ENCODE data around the gene MST1R.
"Not testable (repeated sequence)": the region's sequence is repeated elsewhere in the genome, so short reads cannot be mapped to it uniquely, and the experiment has no call there.

The MST1R gene

GRCh38 chr3:49928481-49929017 lies 24.9 kb upstream of the MST1R start:
- Histone ChIP-seq H3K4me1 (peaks cover 0 to 26% (median 16%) of the 10 kb centered on the region in 4 donors), H3K27ac (no peak overlapping the region), H3K36me3 (peaks cover 0 to 5% (median 0%) of the 10 kb centered on the region in 3 donors), H3K4me3 (peak overlapping the region; percentile 82 to 89), H3K9me3 (no peaks in the 10 kb centered on the region), H3K27me3 (no peaks in the 10 kb centered on the region)
- intact Hi-C loops (cut with DNase I; ENCODE audit: low total_unique reads) = loop anchor here (10.0 kb wide), 1 partner anchor 114 kb away; the partner anchor contains the start of gene UBA7
- DNase-seq = no peak
- no peak for TF ChIP-seq CTCF (IDR thresholded peaks at IDR 0.05)

- no peaks in the 10 kb centered on the region for H3K27me3 ChIP-seq
- no peak overlapping the region for H3K27ac ChIP-seq
- peaks cover 0 to 26% (median 16%) of the 10 kb centered on the region in 4 donors for H3K4me1 ChIP-seq
- H3K36me3 ChIP-seq = peaks cover 0 to 5% (median 0%) of the 10 kb centered on the region in 3 donors
- no peak for DNase-seq
- H3K4me3 ChIP-seq = no peak overlapping the region
- no peak for TF ChIP-seq CTCF (IDR thresholded peaks at IDR 0.05)
- intact Hi-C loops (cut with DNase I; ENCODE audit: low total_unique reads) = loop anchor here (10.0 kb wide), 1 partner anchor 113 kb away; the partner anchor contains the start of gene UBA7
- H3K9me3 ChIP-seq = no peaks in the 10 kb centered on the region
These were observed 24.1 kb upstream of the MST1R start for GRCh38 chr3:49927798-49928197.

DNA sequence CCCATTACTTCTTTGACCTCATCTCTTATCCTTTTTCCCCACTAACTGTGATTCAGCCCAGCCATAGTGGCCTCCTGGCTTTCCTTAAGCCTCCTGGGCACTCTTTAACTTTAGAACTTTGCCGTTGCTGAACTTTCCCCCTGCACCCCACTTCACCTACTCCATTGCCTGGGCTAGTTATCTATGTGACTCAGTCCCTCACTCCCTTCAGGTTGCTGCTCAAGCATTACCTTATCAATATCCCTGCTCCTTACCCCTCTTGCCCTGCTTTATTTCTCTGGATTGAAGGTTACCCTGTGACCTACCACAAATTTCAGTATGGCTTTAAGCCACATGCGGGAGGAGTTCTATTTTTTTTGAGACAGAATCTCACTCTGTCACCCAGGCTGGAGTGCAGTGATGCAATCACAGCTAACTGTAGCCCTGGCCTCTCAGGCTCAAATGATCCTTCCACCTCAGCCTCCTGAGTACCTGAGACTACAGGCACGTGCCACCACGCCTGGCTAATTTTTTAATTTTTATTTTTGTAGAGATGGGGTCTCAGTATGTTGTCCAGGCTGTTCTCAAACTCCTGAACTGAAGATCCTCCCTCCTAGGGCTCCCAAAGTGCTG lies 22.6 kb upstream of the MST1R start:
- DNase-seq = no peak
- no peaks in the 10 kb centered on the region for H3K9me3 ChIP-seq
- TF ChIP-seq CTCF (IDR thresholded peaks at IDR 0.05) = no peak
- intact Hi-C loops (cut with DNase I; ENCODE audit: low total_unique reads) = loop anchor here (10.0 kb wide), 1 partner anchor 111 kb away; the partner anchor contains the start of gene UBA7
- H3K4me1 ChIP-seq = peaks cover 0 to 26% (median 16%) of the 10 kb centered on the region in 4 donors
- no peak overlapping the region for H3K27ac ChIP-seq
- no peak overlapping the region for H3K4me3 ChIP-seq
- H3K27me3 ChIP-seq = no peaks in the 10 kb centered on the region
- H3K36me3 ChIP-seq = peaks cover 0 to 5% (median 0%) of the 10 kb centered on the region in 3 donors

- no peak overlapping the region for H3K4me3 ChIP-seq
- intact Hi-C loops (cut with DNase I; ENCODE audit: low total_unique reads) = loop anchor here (10.0 kb wide), 1 partner anchor 111 kb away; the partner anchor contains the start of gene UBA7
- no peak overlapping the region for H3K27ac ChIP-seq
These were observed 21.8 kb upstream of the MST1R start for GRCh38 chr3:49925485-49925884.

GRCh38 chr3:49924683-49925082 lies 21.0 kb upstream of the MST1R start:
- H3K4me1 ChIP-seq = peaks cover 0 to 16% (median 13%) of the 10 kb centered on the region in 4 donors
- intact Hi-C loops (cut with DNase I; ENCODE audit: low total_unique reads) = loop anchor here (10.0 kb wide), 1 partner anchor 110 kb away; the partner anchor contains the start of gene UBA7

More at GRCh38 chr3:49925485-49925884, 21.8 kb upstream of the MST1R start:
- no peak for TF ChIP-seq CTCF (IDR thresholded peaks at IDR 0.05)
- Histone ChIP-seq H3K9me3 (no peaks in the 10 kb centered on the region), H3K27me3 (no peaks in the 10 kb centered on the region), H3K4me1 (peaks cover 0 to 22% (median 16%) of the 10 kb centered on the region in 4 donors), H3K36me3 (peaks cover 0 to 5% (median 0%) of the 10 kb centered on the region in 3 donors)
- DNase-seq = no peak

DNA sequence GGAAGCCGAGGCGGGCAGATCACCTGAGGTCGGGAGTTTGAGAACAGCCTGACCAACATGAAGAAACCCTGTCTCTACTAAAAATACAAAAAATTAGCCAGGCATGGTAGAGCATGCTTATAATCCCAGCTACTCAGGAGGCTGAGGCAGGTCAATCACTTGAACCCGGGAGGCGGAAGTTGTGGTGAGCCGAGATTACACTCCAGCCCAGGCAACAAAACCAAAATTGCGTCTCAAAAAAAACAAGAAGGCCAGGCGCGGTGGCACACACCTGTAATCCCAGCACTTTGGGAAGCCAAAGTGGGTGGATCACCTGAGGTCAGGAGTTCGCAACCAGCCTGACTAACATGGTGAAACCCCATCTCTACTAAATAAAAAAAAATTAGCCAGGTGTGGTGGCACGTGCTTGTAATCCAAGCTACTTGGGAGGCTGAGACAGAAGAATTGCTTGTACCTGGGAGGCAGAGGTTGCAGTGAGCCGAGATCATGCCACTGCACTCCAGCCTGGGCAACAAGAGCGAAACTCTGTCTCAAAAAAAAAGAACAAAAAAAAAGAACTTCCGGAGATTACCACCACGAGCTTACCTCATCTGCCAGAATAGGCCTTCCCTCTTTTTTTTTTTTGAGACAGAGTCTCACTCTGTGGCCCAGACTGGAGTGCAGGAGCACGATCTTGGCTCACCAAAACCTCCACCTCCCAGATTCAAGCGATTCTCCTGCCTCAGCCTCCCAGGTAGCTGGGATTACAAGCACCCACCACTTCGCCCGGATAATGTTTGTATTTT lies 14.3 kb upstream of the MST1R start:
- DNase-seq; H3K9me3 ChIP-seq; H3K4me3 ChIP-seq; H3K27ac ChIP-seq; H3K36me3 ChIP-seq; intact Hi-C loops (cut with DNase I; ENCODE audit: low total_unique reads); H3K4me1 ChIP-seq; H3K27me3 ChIP-seq: not testable (repeated sequence)

More at GRCh38 chr3:49924683-49925082, 21.0 kb upstream of the MST1R start:
- Histone ChIP-seq H3K4me3 (no peak overlapping the region), H3K9me3 (no peaks in the 10 kb centered on the region), H3K27ac (no peak overlapping the region), H3K36me3 (peaks cover 0 to 5% (median 0%) of the 10 kb centered on the region in 3 donors), H3K27me3 (no peaks in the 10 kb centered on the region)
- no peak for DNase-seq
- TF ChIP-seq CTCF (IDR thresholded peaks at IDR 0.05) = no peak
